CD4-positive, alpha-beta T cell treated with Interferon gamma for 1 hour (primary cell): Measurements from ENCODE around the gene TSC1.

Experiments used
- DNase-seq: peaks from one replicate; pipeline ENCODE4 v3.0.0-alpha.2; 2020

The TSC1 gene

DNA sequence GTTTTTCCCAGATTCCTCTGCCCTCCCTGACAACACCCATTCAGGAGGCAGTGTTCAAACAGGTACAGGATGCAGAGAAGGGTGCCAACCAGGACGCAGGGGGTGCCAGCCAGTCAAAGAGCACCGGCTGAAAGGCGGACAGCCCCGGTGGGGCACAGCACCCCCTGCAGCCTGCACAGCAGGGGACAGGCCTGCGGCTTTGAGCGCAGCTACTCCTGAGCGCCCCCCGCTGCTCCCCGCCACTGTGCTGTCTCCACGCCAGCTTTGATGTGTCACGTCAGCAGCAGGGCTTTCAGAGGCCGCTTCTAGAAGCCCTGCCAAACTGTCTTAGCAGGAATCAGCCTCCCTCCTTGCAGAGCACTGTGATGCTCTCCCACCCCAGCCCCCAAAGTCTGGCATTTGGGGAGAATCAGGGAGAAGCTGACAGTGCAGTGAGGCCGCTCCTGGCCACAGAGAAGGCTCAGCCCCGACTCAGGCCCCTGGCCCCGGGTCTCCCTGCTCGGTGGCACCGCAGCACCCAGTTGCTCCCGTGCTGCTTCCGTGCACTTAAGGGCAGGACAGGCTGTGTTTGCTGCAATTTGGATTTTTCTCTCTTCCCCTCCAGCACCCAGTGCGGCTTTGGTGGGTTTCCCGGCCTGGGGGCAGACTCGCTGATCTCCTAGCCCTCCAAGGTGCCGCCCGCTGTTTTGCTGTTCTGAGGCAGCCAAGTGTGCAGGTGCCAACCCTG is 86.6 kb downstream of the TSC1 start:
- DNase-seq: no peak

DNA sequence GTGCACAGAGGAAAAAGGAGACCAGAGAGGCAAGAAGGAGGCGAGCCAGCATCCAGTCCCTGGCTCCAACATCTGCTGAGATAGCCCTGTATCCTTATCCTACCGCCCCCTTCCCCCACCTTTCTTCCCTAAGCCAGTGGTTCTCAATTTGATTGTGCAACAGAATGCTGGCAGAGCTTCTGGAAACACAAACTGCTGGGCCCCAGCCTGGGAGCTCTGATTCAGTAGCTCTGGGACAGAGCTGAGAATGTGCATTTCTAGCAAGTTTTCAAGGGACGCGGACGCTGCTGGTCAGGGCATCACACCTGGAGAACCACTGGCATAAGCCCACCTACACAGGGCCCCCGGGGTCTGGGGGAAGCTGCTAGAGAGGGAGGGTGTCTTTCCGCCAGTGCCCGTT is 87.4 kb downstream of the TSC1 start:
- no peak for DNase-seq

- no peak for DNase-seq
Observed at GRCh38 chr9:132855904-132856303, 88.5 kb downstream of the TSC1 start.

DNA sequence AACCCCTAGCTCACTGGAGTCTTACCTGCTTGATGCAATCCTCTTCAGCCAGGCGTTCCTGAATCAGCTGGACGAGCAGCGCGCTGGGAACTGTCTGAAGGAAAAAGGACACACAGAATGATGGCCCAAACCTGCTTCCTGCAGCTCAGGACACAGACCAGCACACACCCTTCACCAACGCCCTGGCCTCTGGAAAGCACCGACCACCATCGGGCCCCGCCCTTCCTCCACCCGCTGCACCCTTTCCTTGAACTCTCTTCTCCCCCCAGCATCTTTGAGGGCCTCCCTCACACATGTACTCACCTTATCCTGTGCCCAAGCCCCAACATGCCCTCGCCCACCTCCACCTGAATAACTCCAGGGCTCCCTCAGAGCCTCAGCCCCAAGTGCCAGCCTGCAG is 89.6 kb downstream of the TSC1 start:
- no peak for DNase-seq

DNA sequence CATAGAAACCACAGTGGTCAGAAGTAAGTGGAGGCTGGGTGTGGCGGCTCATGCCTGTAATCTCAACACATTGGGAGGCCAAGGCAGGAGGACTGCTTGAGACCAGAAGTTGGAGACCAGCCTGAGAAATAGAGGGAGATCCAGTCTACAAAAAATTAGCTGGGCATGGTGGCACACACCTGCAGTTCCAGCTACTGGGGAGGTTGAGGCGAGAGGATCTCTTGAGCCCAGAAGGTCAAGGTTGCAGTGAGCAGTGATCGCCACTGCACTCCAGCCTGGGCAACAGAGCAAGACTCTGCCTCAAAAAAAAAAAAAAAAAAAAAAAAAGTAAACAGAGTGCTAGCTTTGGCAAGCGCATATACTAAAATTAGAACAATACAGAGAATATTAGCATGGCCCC is 90.9 kb downstream of the TSC1 start:
- DNase-seq: no peak

DNA sequence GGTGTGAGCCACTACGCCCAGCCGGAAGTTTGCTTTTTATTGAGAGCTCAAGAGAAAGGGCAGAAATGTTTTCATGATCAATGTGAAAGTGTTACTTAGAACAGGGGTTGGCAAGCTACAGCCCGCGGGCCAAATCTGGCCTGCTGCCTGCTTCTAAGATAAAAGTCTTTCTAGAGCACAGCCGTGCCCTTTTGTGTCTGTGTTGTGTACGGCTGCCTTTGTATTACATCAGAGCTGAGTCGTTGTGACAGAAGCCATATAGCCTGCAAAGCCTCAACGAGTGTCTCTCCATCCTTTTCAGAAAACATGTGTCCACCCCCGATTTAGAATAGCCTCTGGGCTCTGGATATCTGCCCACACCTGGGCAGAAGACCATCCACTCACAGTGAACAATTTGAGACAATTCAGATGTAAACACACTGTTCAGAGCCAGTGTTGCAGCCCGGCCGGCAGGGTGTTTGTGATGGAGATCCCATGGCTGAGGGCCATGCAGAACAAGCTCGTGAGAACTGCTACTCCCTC is 95.2 kb downstream of the TSC1 start:
- DNase-seq: no peak

GRCh38 chr9:132846918-132847515 is 97.4 kb downstream of the TSC1 start:
- DNase-seq: no peak

GRCh38 chr9:132846109-132846917 is 98.1 kb downstream of the TSC1 start:
- DNase-seq: no peak

- DNase-seq: no peak
Observed at GRCh38 chr9:132842124-132843044, 102.0 kb downstream of the TSC1 start.
